PFSK-1 (cell line): ENCODE data around the gene THYN1.

Source experiments
- FOXP2 ChIP-seq: optimal IDR thresholded peaks from 2 replicates; pipeline ENCODE3; 2011; ENCODE audit warnings: borderline replicate concordance, control low read depth, inconsistent platforms; ENCODE audit not compliant: insufficient read depth; ENCODE audit errors: extremely low read length, extremely low read depth
- POLR2AphosphoS5 ChIP-seq: IDR thresholded peaks from 2 replicates; pipeline ENCODE4 v1.6.1; 2012; ENCODE audit warnings: low read depth, mild to moderate bottlenecking, control low read depth, low read length, moderate library complexity
- TAF1 ChIP-seq: IDR thresholded peaks from 2 replicates; pipeline ENCODE4 v1.6.1; 2012; ENCODE audit warnings: low read length, control low read depth, borderline replicate concordance; ENCODE audit not compliant: insufficient read depth
- TF ChIP-seq, protein P1 (sequence below), 2 experiments: IDR thresholded peaks; 2 replicates each; pipeline versions ENCODE4 v1.6.1 to v1.8.0; 2011 to 2012; ENCODE audit warnings: low read depth in 2 of 2, low read length in 2 of 2, control low read depth in 1 of 2, inconsistent platforms in 1 of 2, mild to moderate bottlenecking in 1 of 2, moderate library complexity in 1 of 2; ENCODE audit not compliant: insufficient read depth in 1 of 2

DNA sequence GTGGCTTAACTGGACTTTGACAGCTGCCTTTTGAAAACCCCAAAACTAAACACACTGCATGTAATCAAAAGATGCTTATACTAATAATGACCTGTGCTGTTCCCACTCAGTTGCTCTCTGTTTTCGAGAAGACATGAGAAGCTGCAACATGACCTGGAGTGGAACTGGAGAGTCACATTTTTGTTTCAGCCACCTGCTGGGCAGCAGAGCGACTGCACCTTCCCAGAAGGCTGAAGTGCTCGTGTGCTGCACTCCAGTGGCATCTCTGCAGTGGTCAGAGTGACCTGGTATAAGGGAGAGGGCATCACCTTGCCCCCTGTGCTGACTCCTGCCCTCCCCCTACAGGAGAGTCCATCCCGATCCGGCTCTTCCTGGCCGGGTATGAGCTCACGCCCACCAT is 8.6 kb downstream of the THYN1 start:
- no peak for TF ChIP-seq TAF1
- no peak for TF ChIP-seq POLR2AphosphoS5
- TF ChIP-seq, protein P1, sequence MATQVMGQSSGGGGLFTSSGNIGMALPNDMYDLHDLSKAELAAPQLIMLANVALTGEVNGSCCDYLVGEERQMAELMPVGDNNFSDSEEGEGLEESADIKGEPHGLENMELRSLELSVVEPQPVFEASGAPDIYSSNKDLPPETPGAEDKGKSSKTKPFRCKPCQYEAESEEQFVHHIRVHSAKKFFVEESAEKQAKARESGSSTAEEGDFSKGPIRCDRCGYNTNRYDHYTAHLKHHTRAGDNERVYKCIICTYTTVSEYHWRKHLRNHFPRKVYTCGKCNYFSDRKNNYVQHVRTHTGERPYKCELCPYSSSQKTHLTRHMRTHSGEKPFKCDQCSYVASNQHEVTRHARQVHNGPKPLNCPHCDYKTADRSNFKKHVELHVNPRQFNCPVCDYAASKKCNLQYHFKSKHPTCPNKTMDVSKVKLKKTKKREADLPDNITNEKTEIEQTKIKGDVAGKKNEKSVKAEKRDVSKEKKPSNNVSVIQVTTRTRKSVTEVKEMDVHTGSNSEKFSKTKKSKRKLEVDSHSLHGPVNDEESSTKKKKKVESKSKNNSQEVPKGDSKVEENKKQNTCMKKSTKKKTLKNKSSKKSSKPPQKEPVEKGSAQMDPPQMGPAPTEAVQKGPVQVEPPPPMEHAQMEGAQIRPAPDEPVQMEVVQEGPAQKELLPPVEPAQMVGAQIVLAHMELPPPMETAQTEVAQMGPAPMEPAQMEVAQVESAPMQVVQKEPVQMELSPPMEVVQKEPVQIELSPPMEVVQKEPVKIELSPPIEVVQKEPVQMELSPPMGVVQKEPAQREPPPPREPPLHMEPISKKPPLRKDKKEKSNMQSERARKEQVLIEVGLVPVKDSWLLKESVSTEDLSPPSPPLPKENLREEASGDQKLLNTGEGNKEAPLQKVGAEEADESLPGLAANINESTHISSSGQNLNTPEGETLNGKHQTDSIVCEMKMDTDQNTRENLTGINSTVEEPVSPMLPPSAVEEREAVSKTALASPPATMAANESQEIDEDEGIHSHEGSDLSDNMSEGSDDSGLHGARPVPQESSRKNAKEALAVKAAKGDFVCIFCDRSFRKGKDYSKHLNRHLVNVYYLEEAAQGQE (IDR thresholded peaks at IDR 0.05; ENCODE audit: insufficient read depth in 1 of 2, low read depth in 2 of 2, low read length in 2 of 2) = no peak
- no peak for TF ChIP-seq FOXP2
